Measurements from ENCODE around the gene WDPCP. TPM values are rescaled to one million over a fixed set of nuclear protein-coding genes. Genes with fewer than 3 reads are reported as not detected.
A peak's percentile ranks its signal among the peaks of the same experiment; 100 is the strongest.
"Not testable (repeated sequence)": the region's sequence is repeated elsewhere in the genome, so short reads cannot be mapped to it uniquely, and the experiment has no call there.

WDPCP gene
- total RNA-seq, 2 donors from 2014 or later: 11.6 to 12.9 TPM

- H3K4me3 Mint-ChIP-seq; H3K9me3 ChIP-seq (ENCODE audit: control insufficient read depth, low read length, poor library complexity, severe bottlenecking); ATAC-seq; H3K4me1 Mint-ChIP-seq; DNase-seq; H3K36me3 Mint-ChIP-seq (ENCODE audit: low read depth): not testable (repeated sequence)
- H3K27ac Mint-ChIP-seq: peak overlapping the region; percentile 75
- H3K27me3 Mint-ChIP-seq: peaks cover 14% of the 10 kb centered on the region
Observed at GRCh38 chr2:63608865-63609264, 20.6 kb upstream of the WDPCP start.

GRCh38 chr2:63604666-63605065, 16.4 kb upstream of the WDPCP start:
- DNase-seq (no peak), ATAC-seq (no peak)
- no peaks in the 10 kb centered on the region for H3K9me3 ChIP-seq (ENCODE audit: control insufficient read depth, low read length, poor library complexity, severe bottlenecking)
- peaks cover 2% of the 10 kb centered on the region for H3K4me1 Mint-ChIP-seq
- H3K4me3 Mint-ChIP-seq: no peak overlapping the region
- H3K27me3 Mint-ChIP-seq: no peaks in the 10 kb centered on the region
- H3K27ac Mint-ChIP-seq: no peak overlapping the region
- peaks cover 12% of the 10 kb centered on the region for H3K36me3 Mint-ChIP-seq (ENCODE audit: low read depth)

GRCh38 chr2:63600881-63601460, 12.7 kb upstream of the WDPCP start:
- peaks cover 12% of the 10 kb centered on the region for H3K36me3 Mint-ChIP-seq (ENCODE audit: low read depth)
- H3K27me3 Mint-ChIP-seq: no peaks in the 10 kb centered on the region
- H3K9me3 ChIP-seq (ENCODE audit: control insufficient read depth, low read length, poor library complexity, severe bottlenecking): no peaks in the 10 kb centered on the region
- no peak overlapping the region for H3K27ac Mint-ChIP-seq
- H3K4me3 Mint-ChIP-seq: no peak overlapping the region
- DNase-seq (no peak), ATAC-seq (no peak)
- peaks cover 2% of the 10 kb centered on the region for H3K4me1 Mint-ChIP-seq

GRCh38 chr2:63598981-63599380, 10.7 kb upstream of the WDPCP start:
- Mint-ChIP-seq H3K4me3 (no peak overlapping the region), H3K27ac (no peak overlapping the region), H3K36me3 (ENCODE audit: low read depth) (peaks cover 8% of the 10 kb centered on the region), H3K27me3 (no peaks in the 10 kb centered on the region), H3K4me1 (peaks cover 7% of the 10 kb centered on the region)
- DNase-seq (no peak), ATAC-seq (no peak)
- no peaks in the 10 kb centered on the region for H3K9me3 ChIP-seq (ENCODE audit: control insufficient read depth, low read length, poor library complexity, severe bottlenecking)

- Mint-ChIP-seq H3K27ac (no peak overlapping the region), H3K4me3 (no peak overlapping the region), H3K27me3 (no peaks in the 10 kb centered on the region), H3K36me3 (ENCODE audit: low read depth) (peaks cover 3% of the 10 kb centered on the region), H3K4me1 (peaks cover 16% of the 10 kb centered on the region)
- no peak for ATAC-seq
- no peaks in the 10 kb centered on the region for H3K9me3 ChIP-seq (ENCODE audit: control insufficient read depth, low read length, poor library complexity, severe bottlenecking)
- DNase-seq: no peak
Observed at GRCh38 chr2:63596401-63596883, 8.2 kb upstream of the WDPCP start.

- H3K27ac Mint-ChIP-seq: peak overlapping the region; percentile 14
- ATAC-seq: no peak
- DNase-seq: no peak
- peaks cover 17% of the 10 kb centered on the region for H3K4me1 Mint-ChIP-seq
- no peaks in the 10 kb centered on the region for H3K9me3 ChIP-seq (ENCODE audit: control insufficient read depth, low read length, poor library complexity, severe bottlenecking)
- no peaks in the 10 kb centered on the region for H3K27me3 Mint-ChIP-seq
- peaks cover 2% of the 10 kb centered on the region for H3K36me3 Mint-ChIP-seq (ENCODE audit: low read depth)
- no peak overlapping the region for H3K4me3 Mint-ChIP-seq
Observed at GRCh38 chr2:63594660-63595059, 6.4 kb upstream of the WDPCP start.

GRCh38 chr2:63591566-63592175, 3.4 kb upstream of the WDPCP start:
- Mint-ChIP-seq H3K27me3 (no peaks in the 10 kb centered on the region), H3K27ac (no peak overlapping the region), H3K36me3 (ENCODE audit: low read depth) (peaks cover 2% of the 10 kb centered on the region), H3K4me1 (peaks cover 38% of the 10 kb centered on the region), H3K4me3 (no peak overlapping the region)
- ATAC-seq (no peak), DNase-seq (no peak)
- H3K9me3 ChIP-seq (ENCODE audit: control insufficient read depth, low read length, poor library complexity, severe bottlenecking): no peaks in the 10 kb centered on the region

- H3K27me3 Mint-ChIP-seq: no peaks in the 10 kb centered on the region
- H3K27ac Mint-ChIP-seq: peak overlapping the region; percentile 96
- DNase-seq: no peak
- no peaks in the 10 kb centered on the region for H3K9me3 ChIP-seq (ENCODE audit: control insufficient read depth, low read length, poor library complexity, severe bottlenecking)
- H3K4me3 Mint-ChIP-seq: no peak overlapping the region
- H3K36me3 Mint-ChIP-seq (ENCODE audit: low read depth): no peaks in the 10 kb centered on the region
- peaks cover 39% of the 10 kb centered on the region for H3K4me1 Mint-ChIP-seq
- ATAC-seq: no peak
Observed at GRCh38 chr2:63590626-63591408, 2.5 kb upstream of the WDPCP start.

- peaks cover 34% of the 10 kb centered on the region for H3K4me1 Mint-ChIP-seq
- no peaks in the 10 kb centered on the region for H3K9me3 ChIP-seq (ENCODE audit: control insufficient read depth, low read length, poor library complexity, severe bottlenecking)
- no peak for ATAC-seq
- H3K27me3 Mint-ChIP-seq: no peaks in the 10 kb centered on the region
- DNase-seq: no peak
- no peaks in the 10 kb centered on the region for H3K36me3 Mint-ChIP-seq (ENCODE audit: low read depth)
- peak overlapping the region; percentile 96 for H3K27ac Mint-ChIP-seq
- peak overlapping the region; percentile 97 for H3K4me3 Mint-ChIP-seq
Observed at GRCh38 chr2:63589148-63589958, 1.1 kb upstream of the WDPCP start.

GRCh38 chr2:63587814-63588384, 378 bp downstream of the WDPCP start:
- no peak for ATAC-seq

GRCh38 chr2:63582873-63583272, 5.4 kb downstream of the WDPCP start:
- Mint-ChIP-seq H3K36me3 (ENCODE audit: low read depth) (no peaks in the 10 kb centered on the region), H3K4me1 (peaks cover 31% of the 10 kb centered on the region), H3K4me3 (no peak overlapping the region), H3K27ac (no peak overlapping the region), H3K27me3 (no peaks in the 10 kb centered on the region)
- no peak for ATAC-seq
- no peaks in the 10 kb centered on the region for H3K9me3 ChIP-seq (ENCODE audit: control insufficient read depth, low read length, poor library complexity, severe bottlenecking)
- DNase-seq: no peak

More at GRCh38 chr2:63587814-63588384, 378 bp downstream of the WDPCP start:
- DNase-seq: no peak
- H3K4me3 Mint-ChIP-seq: peak overlapping the region; percentile 97
- no peaks in the 10 kb centered on the region for H3K27me3 Mint-ChIP-seq
- H3K9me3 ChIP-seq (ENCODE audit: control insufficient read depth, low read length, poor library complexity, severe bottlenecking): no peaks in the 10 kb centered on the region
- peak overlapping the region; percentile 96 for H3K27ac Mint-ChIP-seq
- H3K36me3 Mint-ChIP-seq (ENCODE audit: low read depth): no peaks in the 10 kb centered on the region
- peaks cover 33% of the 10 kb centered on the region for H3K4me1 Mint-ChIP-seq

GRCh38 chr2:63581298-63581961, 6.8 kb downstream of the WDPCP start:
- H3K4me1 Mint-ChIP-seq: peaks cover 19% of the 10 kb centered on the region
- no peak overlapping the region for H3K27ac Mint-ChIP-seq
- H3K4me3 Mint-ChIP-seq: no peak overlapping the region
- H3K9me3 ChIP-seq (ENCODE audit: control insufficient read depth, low read length, poor library complexity, severe bottlenecking): no peaks in the 10 kb centered on the region
- DNase-seq: no peak
- no peaks in the 10 kb centered on the region for H3K27me3 Mint-ChIP-seq
- no peak for ATAC-seq
- no peaks in the 10 kb centered on the region for H3K36me3 Mint-ChIP-seq (ENCODE audit: low read depth)

Data from T-helper 17 cell (primary cell).